Right lobe of liver (tissue), 6 donors: ENCODE measurements around the gene SOX18. TPM values are rescaled to one million over a fixed set of nuclear protein-coding genes. Genes with fewer than 3 reads are reported as not detected.

Source experiments
- ATAC-seq, 4 donors: fragments of 200-7000 bp; cut with Tn5 transposase; one replicate each; pipeline ENCODE4 v1.9.1; 2020; ENCODE audit warnings: mild to moderate bottlenecking in 4 of 4, moderate library complexity in 4 of 4
- DNase-seq, 3 donors: peaks; one replicate each; pipeline ENCODE4 v3.0.0-alpha.2; 2020
- H3K27ac ChIP-seq, 3 donors: fragments of 200-600 bp; one replicate each; pipeline ENCODE4 v1.8.0; 2022
- H3K27me3 ChIP-seq, 2 donors: fragments of 200-600 bp; one replicate each; pipeline ENCODE4 v1.8.0; 2022
- H3K36me3 ChIP-seq, 4 donors: fragments of 200-600 bp; sonication (generic) in 1 of 4; one replicate each; pipeline versions ENCODE4 v1.5.1 to v1.8.0; 2017 to 2022; ENCODE audit warnings: control low read depth in 1 of 4
- H3K4me1 ChIP-seq, 4 donors: fragments of 200-600 bp; sonication (generic) in 1 of 4; one replicate each; pipeline versions ENCODE4 v1.5.1 to v1.8.0; 2017 to 2022; ENCODE audit warnings: control low read depth in 1 of 4
- H3K4me3 ChIP-seq, 3 donors: fragments of 200-600 bp; one replicate each; pipeline ENCODE4 v1.8.0; 2022
- H3K9me3 ChIP-seq, 4 donors: fragments of 200-600 bp; sonication (generic) in 1 of 4; one replicate each; pipeline versions ENCODE4 v1.5.1 to v1.8.0; 2017 to 2022; ENCODE audit warnings: control low read depth in 1 of 4
- POLR2A ChIP-seq: fragments of 450-650 bp; IDR thresholded peaks from one replicate; pipeline ENCODE4 v1.6.1; 2017; ENCODE audit warnings: antibody characterized with exemption, mild to moderate bottlenecking
- WGBS: methylation state at CpG from one replicate; pipeline ENCODE4 v1.1.6; 2018; ENCODE audit warnings: low coverage, low lambda C conversion rate; ENCODE audit not compliant: insufficient coverage; ENCODE audit errors: missing lambda C conversion rate; 5-methylcytosine and 5-hydroxymethylcytosine counted together
- intact Hi-C, 2 donors: fragments of 100-400 bp; cut with DNase I; formaldehyde crosslinking; loops; one replicate each; pipeline versions ENCODE4 v1.11.2 to v1.14.1; 2022
- total RNA-seq, 6 experiments: library from RNA; depleted of rRNA in 2 of 6; stranded (reverse); fragments of >200 nt in 2 of 6; fragmentation: NEBNext Ultra II Directional in 3 of 6; extraction: Animal tissue kit (Norgen Biotek cat#: 25700) in 3 of 6; gene quantifications; one replicate each; pipeline versions ENCODE4 v1.1.0 to v1.2.4, GENCODE V29; 2016 to 2023
- TF ChIP-seq, protein P1 (sequence below), 4 donors: fragments of 200-600 bp in 3 of 4; fragments of 450-650 bp in 1 of 4; IDR thresholded peaks; one replicate each; pipeline versions ENCODE4 v1.5.1 to v1.8.0; 2016 to 2022; ENCODE audit warnings: antibody characterized with exemption in 4 of 4, mild to moderate bottlenecking in 2 of 4
- donor health status: DM: no; HTN: yes; CAD: no.
- donor health status: DM: no; HTN: no; CAD: no.
- donor health status: DM: no; HTN: no; CAD: no.
- donor health status: DM: no; HTN: yes; CAD: no.
- donor health status: DM: no; HTN: yes; CAD: no.

SOX18 gene
- total RNA-seq, 6 experiments from 2014 or later = 4.1 to 7.8 (median 5.6) TPM

DNA sequence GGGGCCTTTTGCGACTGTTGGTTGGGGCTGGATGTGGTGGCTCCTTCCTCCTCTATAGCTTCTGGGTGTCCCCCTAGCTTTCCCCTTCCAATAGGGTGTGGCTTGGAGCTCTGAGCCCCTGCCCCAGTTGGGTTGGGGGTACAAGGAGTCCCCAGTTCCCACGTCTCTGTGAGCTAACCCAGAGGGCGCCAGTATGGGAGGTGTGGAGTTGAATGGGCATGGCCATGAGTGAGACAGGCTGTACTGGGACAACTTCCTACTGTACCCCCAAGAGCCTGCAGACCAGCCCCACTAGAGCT, 12.3 kb downstream of the SOX18 start:
- peaks cover 0 to 9% of the 10 kb centered on the region in 2 donors for H3K27me3 ChIP-seq
- intact Hi-C loops = no loop called here
- 88% methylated on average over 2 of the region's 3 CpGs for WGBS
- H3K4me1 ChIP-seq = peaks cover 0 to 7% (median 0%) of the 10 kb centered on the region in 4 donors
- peaks cover 0 to 12% (median 2%) of the 10 kb centered on the region in 4 donors for H3K36me3 ChIP-seq
- H3K9me3 ChIP-seq = no peaks in the 10 kb centered on the region
- TF ChIP-seq, protein P1, sequence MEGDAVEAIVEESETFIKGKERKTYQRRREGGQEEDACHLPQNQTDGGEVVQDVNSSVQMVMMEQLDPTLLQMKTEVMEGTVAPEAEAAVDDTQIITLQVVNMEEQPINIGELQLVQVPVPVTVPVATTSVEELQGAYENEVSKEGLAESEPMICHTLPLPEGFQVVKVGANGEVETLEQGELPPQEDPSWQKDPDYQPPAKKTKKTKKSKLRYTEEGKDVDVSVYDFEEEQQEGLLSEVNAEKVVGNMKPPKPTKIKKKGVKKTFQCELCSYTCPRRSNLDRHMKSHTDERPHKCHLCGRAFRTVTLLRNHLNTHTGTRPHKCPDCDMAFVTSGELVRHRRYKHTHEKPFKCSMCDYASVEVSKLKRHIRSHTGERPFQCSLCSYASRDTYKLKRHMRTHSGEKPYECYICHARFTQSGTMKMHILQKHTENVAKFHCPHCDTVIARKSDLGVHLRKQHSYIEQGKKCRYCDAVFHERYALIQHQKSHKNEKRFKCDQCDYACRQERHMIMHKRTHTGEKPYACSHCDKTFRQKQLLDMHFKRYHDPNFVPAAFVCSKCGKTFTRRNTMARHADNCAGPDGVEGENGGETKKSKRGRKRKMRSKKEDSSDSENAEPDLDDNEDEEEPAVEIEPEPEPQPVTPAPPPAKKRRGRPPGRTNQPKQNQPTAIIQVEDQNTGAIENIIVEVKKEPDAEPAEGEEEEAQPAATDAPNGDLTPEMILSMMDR (IDR thresholded peaks at IDR 0.05) = no peak
- no peak overlapping the region for H3K4me3 ChIP-seq
- no peak overlapping the region for H3K27ac ChIP-seq
- no peak for ATAC-seq
- DNase-seq = no peak

DNA sequence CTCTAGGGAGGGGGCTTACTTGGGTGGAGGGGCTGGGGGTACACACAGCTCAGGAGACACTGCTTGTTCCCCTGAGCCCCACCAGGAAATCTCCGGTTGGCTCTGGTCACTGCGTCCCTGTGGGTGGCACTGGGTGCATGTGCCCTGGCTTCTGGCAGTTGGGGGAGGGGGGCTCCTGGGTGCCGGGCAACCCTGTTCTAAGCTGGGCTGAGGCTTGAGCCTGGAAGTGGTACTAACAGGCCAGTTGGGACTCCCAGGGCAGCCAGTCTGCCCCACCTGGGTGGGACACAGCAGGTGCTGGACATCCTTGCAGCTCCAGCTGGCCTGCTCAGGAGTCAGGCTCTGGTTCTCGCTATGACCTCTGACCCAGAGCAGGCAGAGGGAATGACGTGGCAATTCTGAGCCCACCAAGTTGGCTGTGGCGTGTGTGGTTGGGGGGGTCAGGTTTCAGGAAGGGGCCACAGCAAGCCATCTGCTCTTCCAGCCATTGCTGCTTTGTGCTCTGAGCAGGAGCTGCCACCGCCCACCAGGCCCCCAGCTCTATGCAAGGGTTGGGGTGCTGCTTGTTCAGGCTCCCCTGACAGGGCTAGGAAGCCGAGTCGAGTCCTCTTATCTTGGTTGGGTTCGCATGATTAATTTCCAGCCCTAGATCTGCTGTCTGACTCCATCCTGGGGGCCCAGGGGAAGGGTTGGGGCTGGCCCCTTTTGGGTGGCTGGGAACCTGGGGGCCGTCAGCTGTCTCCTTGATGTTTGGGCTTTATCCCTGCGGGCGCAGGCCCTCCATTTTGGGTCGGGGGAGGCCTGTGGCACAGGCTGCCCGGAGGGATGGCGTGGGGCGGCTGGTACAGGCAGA, 12.9 kb downstream of the SOX18 start:
- DNase-seq (no peak), ATAC-seq (no peak)
- Histone ChIP-seq H3K27me3 (peaks cover 0 to 3% of the 10 kb centered on the region in 2 donors), H3K4me3 (no peak overlapping the region), H3K36me3 (peaks cover 0 to 17% (median 2%) of the 10 kb centered on the region in 4 donors), H3K9me3 (no peaks in the 10 kb centered on the region), H3K4me1 (peaks cover 0 to 7% (median 0%) of the 10 kb centered on the region in 4 donors), H3K27ac (no peak overlapping the region)
- intact Hi-C loops = no loop called here
- TF ChIP-seq, protein P1 (IDR thresholded peaks at IDR 0.05) = no peak
- no peak for TF ChIP-seq POLR2A
- WGBS = no CpG with 5 or more reads among the region's 17 CpGs

DNA sequence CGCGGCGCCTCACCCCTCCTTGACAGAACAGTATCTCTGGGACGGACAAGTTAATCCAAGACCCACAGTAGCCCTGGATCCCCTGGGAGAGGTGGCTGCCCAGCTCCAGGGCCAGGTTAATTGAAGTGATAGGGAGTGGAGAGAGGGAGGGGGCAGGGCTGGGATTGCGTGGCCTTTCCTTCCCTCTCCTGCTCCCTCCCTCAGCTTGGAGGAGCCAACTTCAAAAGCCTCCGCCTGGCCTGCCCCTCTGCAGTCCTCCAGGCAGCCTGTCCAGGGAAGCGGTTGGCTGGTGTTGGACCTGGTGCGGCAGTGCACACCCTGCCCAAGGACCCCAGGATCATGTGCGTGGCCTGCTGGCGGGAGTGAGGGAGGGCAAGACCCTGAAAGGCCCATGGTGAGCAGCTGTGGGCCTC, 13.5 kb downstream of the SOX18 start, which contains the start of gene C20orf204:
C20orf204 (plus strand) TSS at position 250 of the 413 bp plus-strand sequence; CDS start at position 392, 142 bp downstream.
- intact Hi-C loops = no loop called here
- WGBS = no CpG with 5 or more reads among the region's 10 CpGs
- peaks cover 0 to 7% (median 0%) of the 10 kb centered on the region in 4 donors for H3K4me1 ChIP-seq
- H3K27ac ChIP-seq = no peak within 1 kb of the TSS
- H3K27me3 ChIP-seq = no peaks in the 10 kb centered on the region
- no peak for DNase-seq
- peaks cover 0 to 17% (median 3%) of the 10 kb centered on the region in 4 donors for H3K36me3 ChIP-seq
- no peak for ATAC-seq
- H3K9me3 ChIP-seq = no peaks in the 10 kb centered on the region
- TF ChIP-seq, protein P1 (IDR thresholded peaks at IDR 0.05) = no peak
- TF ChIP-seq POLR2A = no peak
- no peak within 1 kb of the TSS for H3K4me3 ChIP-seq

DNA sequence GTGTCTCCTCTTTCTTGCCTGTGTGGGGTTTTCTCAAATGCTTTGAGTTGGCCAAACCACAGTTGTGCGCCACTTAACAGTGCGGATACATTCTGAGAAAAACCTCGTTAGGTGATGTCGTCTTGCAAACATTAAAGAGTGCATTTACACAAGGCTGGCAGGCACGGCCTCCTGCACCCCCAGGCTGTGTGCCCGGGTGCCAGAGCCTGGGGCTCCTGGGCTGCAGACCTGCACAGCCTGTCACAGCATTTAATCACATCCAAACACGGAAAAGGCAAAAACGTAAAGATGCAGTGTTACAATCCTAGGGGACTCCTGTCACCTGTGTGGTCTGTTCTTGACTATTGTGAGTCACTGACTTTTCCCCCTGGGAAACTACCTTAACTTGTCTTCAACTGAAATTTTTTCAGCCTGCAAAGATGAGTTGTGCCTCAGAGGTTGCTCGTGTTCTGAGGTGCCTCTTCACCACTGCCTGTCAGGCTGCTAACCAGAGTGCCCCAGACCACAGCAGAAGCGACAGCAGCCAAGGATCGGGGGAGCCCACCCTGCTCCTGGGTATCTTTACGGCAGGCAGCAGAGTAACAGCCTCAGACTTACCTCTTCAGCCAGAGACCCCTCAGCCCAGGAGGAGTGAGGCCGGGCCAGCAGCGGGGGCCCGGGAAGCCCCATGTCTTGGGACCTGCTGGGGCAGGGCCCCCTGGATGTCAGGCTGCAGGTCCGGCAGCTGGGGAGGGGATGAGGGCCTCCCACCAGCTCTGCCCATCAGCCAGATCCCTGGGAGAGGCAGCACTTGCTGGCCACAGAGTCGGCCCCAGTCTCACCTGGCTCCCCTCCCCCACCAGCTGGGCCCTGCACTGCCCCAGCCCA, 14.1 kb downstream of the SOX18 start:
- no peak for ATAC-seq
- 17% methylated on average over 2 of the region's 17 CpGs for WGBS
- Histone ChIP-seq H3K27ac (no peak overlapping the region), H3K9me3 (no peaks in the 10 kb centered on the region), H3K36me3 (peaks cover 0 to 23% (median 6%) of the 10 kb centered on the region in 4 donors), H3K4me3 (no peak overlapping the region), H3K27me3 (no peaks in the 10 kb centered on the region), H3K4me1 (peaks cover 0 to 7% (median 0%) of the 10 kb centered on the region in 4 donors)
- no peak for DNase-seq
- TF ChIP-seq POLR2A = no peak
- TF ChIP-seq, protein P1 (IDR thresholded peaks at IDR 0.05) = no peak
- intact Hi-C loops = no loop called here
